ENCODE measurements around the gene GJA8.
"Not testable (repeated sequence)": the region's sequence is repeated elsewhere in the genome, so short reads cannot be mapped to it uniquely, and the experiment has no call there.

The GJA8 gene

DNA sequence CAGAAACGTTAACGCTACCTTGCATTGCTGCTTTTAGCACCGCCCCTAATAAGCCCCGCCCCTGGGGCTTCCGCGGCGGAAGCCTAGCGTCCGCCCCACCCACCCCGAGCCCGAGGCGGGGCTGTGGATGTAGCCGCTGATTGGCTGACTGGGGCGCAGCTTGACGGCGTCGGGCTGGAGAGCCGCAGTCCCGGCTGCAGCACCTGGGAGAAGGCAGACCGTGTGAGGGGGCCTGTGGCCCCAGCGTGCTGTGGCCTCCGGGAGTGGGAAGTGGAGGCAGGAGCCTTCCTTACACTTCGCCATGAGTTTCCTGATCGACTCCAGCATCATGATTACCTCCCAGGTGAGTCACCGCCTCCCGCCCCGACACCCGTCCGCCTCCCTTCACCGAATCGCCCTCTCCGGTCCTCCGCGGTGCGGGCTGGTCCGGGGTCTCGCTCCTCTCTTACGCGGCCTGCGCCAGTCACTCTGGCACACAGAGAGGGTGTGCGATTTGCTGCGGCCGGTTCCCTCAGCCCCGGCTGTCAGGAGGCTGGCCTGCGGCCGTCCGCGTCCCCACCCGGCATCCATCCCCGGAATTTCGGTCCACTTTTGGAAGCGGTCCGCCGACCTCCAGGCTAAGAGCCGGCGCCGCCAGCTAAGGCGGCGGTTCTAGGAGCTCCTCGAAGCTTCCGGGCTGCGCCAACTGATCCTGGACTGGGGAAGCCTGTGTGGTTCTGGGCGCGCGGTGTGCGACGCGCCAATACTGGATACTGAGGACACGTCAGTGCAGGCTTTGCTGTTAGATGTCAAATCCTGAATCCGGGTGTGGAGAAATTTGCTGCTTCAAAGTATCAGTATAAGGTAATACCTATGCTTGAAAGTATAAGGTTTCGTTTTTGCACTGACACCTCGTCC is 25.9 kb downstream of the GJA8 start, which contains the start of gene GPR89B:
Gene GPR89B, plus strand, starts transcription at position 185 of the 897 bp plus-strand sequence. Its CDS starts 117 bp downstream, at position 302.
- DNase-seq, result peak; percentile 78

DNA sequence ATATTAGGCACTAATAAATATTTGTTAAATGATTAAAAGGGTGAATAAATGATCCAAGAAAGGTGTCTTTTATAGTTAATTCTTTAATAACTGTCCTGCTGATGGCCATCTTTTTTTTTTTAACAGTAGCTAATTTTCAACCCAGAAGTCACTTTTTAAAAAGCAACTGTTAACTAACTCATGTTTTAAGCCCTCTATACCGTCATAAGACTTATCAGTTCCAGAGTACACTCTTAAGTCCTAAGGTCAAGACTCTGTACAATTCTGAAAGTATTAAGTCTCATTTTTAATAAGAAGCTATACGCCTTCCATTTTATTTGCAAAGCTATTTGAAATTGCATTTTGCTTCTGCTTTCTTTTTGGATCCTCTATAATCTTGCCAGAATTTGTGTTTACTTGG is 28.5 kb downstream of the GJA8 start:
- DNase-seq, result not testable (repeated sequence)

DNA sequence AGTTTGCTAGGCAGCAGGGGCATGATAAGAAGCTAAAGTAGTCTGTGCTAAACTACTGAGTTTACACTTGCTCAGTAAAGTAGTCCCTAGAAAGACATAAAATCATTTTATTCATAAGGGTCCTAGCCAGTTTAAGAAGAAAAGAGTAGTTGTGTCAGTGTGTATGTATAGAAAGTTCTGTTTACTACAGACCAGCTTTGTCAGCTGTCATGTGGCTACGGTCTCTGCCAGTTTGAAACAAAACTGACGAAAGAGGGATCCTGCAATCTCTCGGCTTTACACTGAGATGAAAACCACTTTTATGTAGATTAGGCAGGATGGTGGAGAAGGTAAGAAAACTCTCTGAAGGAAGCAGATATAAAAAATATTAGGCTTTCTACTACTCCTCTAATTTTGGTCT is 32.7 kb downstream of the GJA8 start:
- not testable (repeated sequence) for DNase-seq

DNA sequence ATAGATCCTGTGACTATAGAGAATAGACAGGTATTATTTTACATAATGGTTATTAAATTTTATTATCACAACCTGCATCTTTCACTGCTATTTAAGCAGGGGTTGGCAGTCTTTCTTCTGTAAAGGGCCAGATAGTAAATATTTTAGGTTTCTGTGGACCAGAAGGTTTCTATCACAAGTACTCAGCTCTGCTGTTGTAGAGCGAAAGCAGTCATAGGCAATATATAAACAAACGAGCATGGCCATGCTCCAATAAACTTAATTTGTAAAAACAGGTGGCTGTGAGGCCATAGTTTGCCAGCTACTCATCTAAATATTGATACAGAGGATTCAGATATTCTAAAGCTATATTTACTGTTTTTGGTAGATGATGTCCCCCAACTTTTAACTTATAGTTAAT is 37.9 kb downstream of the GJA8 start:
- DNase-seq, result not testable (repeated sequence)

DNA sequence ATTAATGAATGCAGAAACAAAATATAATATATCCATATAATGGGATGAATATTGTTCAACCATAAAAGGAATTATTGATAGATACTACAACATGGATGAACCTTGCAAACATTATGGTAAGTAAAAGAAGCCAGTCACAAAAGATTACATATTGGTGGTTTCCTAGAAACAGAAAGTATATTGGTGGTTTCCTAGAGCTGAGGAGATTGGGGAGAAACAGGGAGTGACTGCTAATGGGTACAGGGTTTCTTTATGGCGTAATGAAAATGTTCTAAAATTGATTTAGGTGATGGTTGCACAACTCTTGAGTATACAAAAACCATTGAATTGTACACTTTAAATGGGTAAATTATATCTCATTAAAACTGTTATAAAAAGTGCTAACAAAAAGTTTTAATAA is 40.0 kb downstream of the GJA8 start:
- not testable (repeated sequence) for DNase-seq

DNA sequence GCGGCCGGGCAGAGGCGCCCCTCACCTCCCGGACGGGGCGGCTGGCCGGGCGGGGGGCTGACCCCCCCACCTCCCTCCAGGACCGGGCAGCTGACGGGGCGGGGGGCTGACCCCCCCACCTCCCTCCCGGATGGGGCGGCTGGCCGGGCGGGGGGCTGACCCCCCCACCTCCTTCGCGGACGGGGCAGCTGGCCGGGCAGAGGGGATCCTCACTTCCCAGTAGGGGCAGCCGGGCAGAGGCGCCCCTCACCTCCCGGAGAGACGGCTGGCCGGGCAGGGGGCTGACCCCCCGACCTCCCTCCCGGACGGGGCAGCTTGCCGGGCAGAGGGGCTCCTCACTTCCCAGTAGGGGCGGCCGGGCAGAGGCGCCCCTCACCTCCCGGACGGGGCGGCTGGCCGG is 46.9 kb downstream of the GJA8 start:
- DNase-seq, result not testable (repeated sequence)

Data from activated gamma-delta T cell (primary cell).